A549 treated with ZK216348 at 1 μM for 4 hours (cell line): ENCODE results near the gene STK11. TPM values are rescaled to one million over a fixed set of nuclear protein-coding genes. Genes with fewer than 3 reads are reported as not detected.

Experiments used
- total RNA-seq: library from RNA; stranded (reverse); fragments of 200-300 nt; extraction: Qiagen RNA extraction; gene quantifications from 5 replicates; pipeline ENCODE4 v1.2.3, GENCODE V29; 2022; ENCODE audit warnings: low read depth

STK11 gene
- 25.5 to 40.2 TPM (median 38.6 TPM) in 5 replicates for total RNA-seq

GRCh38 chr19:1205114-1206099, at the start of gene STK11:
STK11 (plus strand) TSS chr19:1205778; CDS start chr19:1206914, 1,136 bp downstream.

GRCh38 chr19:1173845-1174809, 31.5 kb upstream of the STK11 start, which contains the start of gene SBNO2:
SBNO2 (minus strand) TSS chr19:1174268; CDS start chr19:1154276, 19,992 bp downstream.

GRCh38 chr19:1237754-1238368, 32.3 kb downstream of the STK11 start, which contains the start of gene CBARP:
CBARP (minus strand) TSS chr19:1238005; CDS start chr19:1236100, 1,905 bp downstream.

GRCh38 chr19:1241417-1242095, 36.0 kb downstream of the STK11 start, which contains the start of gene ATP5F1D:
ATP5F1D (plus strand) TSS chr19:1241751; CDS start chr19:1241851, 100 bp downstream.

GRCh38 chr19:1248139-1248785, 42.7 kb downstream of the STK11 start, which contains the start of gene MIDN:
MIDN (plus strand) TSS chr19:1248583; CDS start chr19:1250297, 1,714 bp downstream.

GRCh38 chr19:1269065-1269477, 63.5 kb downstream of the STK11 start, which contains the start of gene CIRBP:
CIRBP (plus strand) TSS chr19:1269332; CDS start chr19:1270934, 1,602 bp downstream.

GRCh38 chr19:1275260-1275975, 69.8 kb downstream of the STK11 start, which contains the start of gene FAM174C:
FAM174C (plus strand) TSS chr19:1275530; CDS start chr19:1275550, 20 bp downstream.

Other genes with a start within 250 kb of the STK11 start
- 37.9 to 71.8 TPM (median 69.0 TPM) in 5 replicates for gene WDR18, start 221.4 kb upstream of the STK11 start, total RNA-seq
- 0.88 to 4.3 TPM (median 3.3 TPM) in 5 replicates for gene GRIN3B, start 205.4 kb upstream of the STK11 start, total RNA-seq
- 55.7 to 134 TPM (median 120 TPM) in 5 replicates for gene TMEM259, start 184.7 kb upstream of the STK11 start, total RNA-seq
- not detected in 5 replicates for gene RNU6-2, start 184.3 kb upstream of the STK11 start, total RNA-seq
- 58.7 to 77.1 TPM (median 66.0 TPM) in 5 replicates for gene CNN2, start 179.2 kb upstream of the STK11 start, total RNA-seq
- 6.2 to 17.5 TPM (median 12.9 TPM) in 5 replicates for gene ABCA7, start 165.7 kb upstream of the STK11 start, total RNA-seq
- gene ARHGAP45, start 138.6 kb upstream of the STK11 start, total RNA-seq: 1.5 to 4.0 TPM (median 3.6 TPM) in 5 replicates
- gene POLR2E, start 110.4 kb upstream of the STK11 start, total RNA-seq: 163 to 257 TPM (median 236 TPM) in 5 replicates
- gene GPX4, start 101.8 kb upstream of the STK11 start, total RNA-seq: 367 to 510 TPM (median 493 TPM) in 5 replicates
- gene SBNO2, start 31.5 kb upstream of the STK11 start, total RNA-seq: 20.2 to 45.2 TPM (median 43.8 TPM) in 5 replicates
- 2.3 to 6.0 TPM (median 4.7 TPM) in 5 replicates for gene CBARP, start 32.2 kb downstream of the STK11 start, total RNA-seq
- gene ATP5F1D, start 36.0 kb downstream of the STK11 start, total RNA-seq: 77.1 to 178 TPM (median 171 TPM) in 5 replicates
- gene MIDN, start 42.8 kb downstream of the STK11 start, total RNA-seq: 35.7 to 56.7 TPM (median 49.1 TPM) in 5 replicates
- gene CIRBP, start 63.6 kb downstream of the STK11 start, total RNA-seq: 87.1 to 165 TPM (median 105 TPM) in 5 replicates
- 31.9 to 87.6 TPM (median 83.9 TPM) in 5 replicates for gene FAM174C, start 69.8 kb downstream of the STK11 start, total RNA-seq
- 0.61 to 3.2 TPM (median 2.9 TPM) in 5 replicates for gene EFNA2, start 80.1 kb downstream of the STK11 start, total RNA-seq
- gene NDUFS7, start 178.1 kb downstream of the STK11 start, total RNA-seq: 44.6 to 85.4 TPM (median 73.9 TPM) in 5 replicates
- gene GAMT, start 195.8 kb downstream of the STK11 start, total RNA-seq: 21.9 to 46.0 TPM (median 44.9 TPM) in 5 replicates
- 97.2 to 110 TPM (median 109 TPM) in 5 replicates for gene DAZAP1, start 201.8 kb downstream of the STK11 start, total RNA-seq
- 1,281 to 1,998 TPM (median 1,712 TPM) in 5 replicates for gene RPS15, start 232.6 kb downstream of the STK11 start, total RNA-seq
- 0.78 to 2.1 TPM (median 1.8 TPM) in 5 replicates for gene APC2, start 244.3 kb downstream of the STK11 start, total RNA-seq